ENCODE results near the gene LINC00632.

- no peak for TF ChIP-seq CTCF (IDR thresholded peaks at IDR 0.05)
- no peak for TF ChIP-seq POLR2A (IDR thresholded peaks at IDR 0.05)
Measured at GRCh38 chrX:140804292-140804691, 94.7 kb downstream of the LINC00632 start.

All from heart left ventricle (tissue), 13 donors.